NCI-H1105 (cell line): ENCODE measurements around the gene CLDN6.
"Not testable (repeated sequence)": the region's sequence is repeated elsewhere in the genome, so short reads cannot be mapped to it uniquely, and the experiment has no call there.

Source experiments
- DNase-seq: peaks from one replicate; lab custom pipeline; 2025; lab: John Stamatoyannopoulos, UW

CLDN6 gene

GRCh38 chr16:3017794-3018506 lies at the start of gene CLDN6:
Gene CLDN6, minus strand, starts transcription at chr16:3018183. Its CDS starts 2,162 bp downstream, at chr16:3016021.
- no peak for DNase-seq

GRCh38 chr16:3066440-3066748 lies 48.4 kb upstream of the CLDN6 start:
- no peak for DNase-seq

GRCh38 chr16:3065742-3066439 lies 47.9 kb upstream of the CLDN6 start:
- DNase-seq, result no peak

- no peak for DNase-seq
These were observed 47.2 kb upstream of the CLDN6 start, which contains the start of gene IL32 for GRCh38 chr16:3065069-3065741. Gene IL32, plus strand, starts transcription at chr16:3065640. Its CDS starts 172 bp downstream, at chr16:3065812.

- no peak for DNase-seq
These were observed 45.8 kb upstream of the CLDN6 start for GRCh38 chr16:3063625-3064386.

GRCh38 chr16:3062553-3062952 lies 44.6 kb upstream of the CLDN6 start:
- DNase-seq, result no peak

GRCh38 chr16:3060339-3061127 lies 42.5 kb upstream of the CLDN6 start:
- DNase-seq, result no peak

DNA sequence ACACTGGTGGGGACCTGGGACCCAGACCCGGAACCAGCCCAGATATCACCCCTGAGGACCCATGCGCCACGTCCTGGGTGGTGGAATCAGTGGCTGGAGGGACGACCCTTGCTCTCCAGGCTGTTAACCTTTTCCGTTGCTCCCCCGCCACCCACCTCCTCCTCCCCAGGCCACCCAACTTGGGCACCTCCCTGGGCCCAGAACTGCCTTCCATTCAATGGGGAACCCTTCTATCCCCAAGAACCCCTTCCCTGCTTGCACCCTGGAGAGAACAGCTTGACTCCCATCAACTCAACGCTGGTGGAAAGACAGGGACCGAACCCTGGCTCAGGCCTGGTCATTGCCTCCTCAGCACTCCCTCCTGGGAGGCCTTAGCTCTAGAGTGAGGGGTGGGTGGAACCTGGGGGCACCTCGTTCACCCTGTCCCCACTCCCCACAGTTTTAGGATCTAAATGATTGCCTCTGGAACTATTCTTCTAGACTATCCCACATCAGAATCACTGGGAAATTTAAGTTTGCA lies 41.8 kb upstream of the CLDN6 start:
- DNase-seq, result no peak

GRCh38 chr16:3059041-3059722 lies 41.2 kb upstream of the CLDN6 start:
- peak; percentile 41 for DNase-seq

DNA sequence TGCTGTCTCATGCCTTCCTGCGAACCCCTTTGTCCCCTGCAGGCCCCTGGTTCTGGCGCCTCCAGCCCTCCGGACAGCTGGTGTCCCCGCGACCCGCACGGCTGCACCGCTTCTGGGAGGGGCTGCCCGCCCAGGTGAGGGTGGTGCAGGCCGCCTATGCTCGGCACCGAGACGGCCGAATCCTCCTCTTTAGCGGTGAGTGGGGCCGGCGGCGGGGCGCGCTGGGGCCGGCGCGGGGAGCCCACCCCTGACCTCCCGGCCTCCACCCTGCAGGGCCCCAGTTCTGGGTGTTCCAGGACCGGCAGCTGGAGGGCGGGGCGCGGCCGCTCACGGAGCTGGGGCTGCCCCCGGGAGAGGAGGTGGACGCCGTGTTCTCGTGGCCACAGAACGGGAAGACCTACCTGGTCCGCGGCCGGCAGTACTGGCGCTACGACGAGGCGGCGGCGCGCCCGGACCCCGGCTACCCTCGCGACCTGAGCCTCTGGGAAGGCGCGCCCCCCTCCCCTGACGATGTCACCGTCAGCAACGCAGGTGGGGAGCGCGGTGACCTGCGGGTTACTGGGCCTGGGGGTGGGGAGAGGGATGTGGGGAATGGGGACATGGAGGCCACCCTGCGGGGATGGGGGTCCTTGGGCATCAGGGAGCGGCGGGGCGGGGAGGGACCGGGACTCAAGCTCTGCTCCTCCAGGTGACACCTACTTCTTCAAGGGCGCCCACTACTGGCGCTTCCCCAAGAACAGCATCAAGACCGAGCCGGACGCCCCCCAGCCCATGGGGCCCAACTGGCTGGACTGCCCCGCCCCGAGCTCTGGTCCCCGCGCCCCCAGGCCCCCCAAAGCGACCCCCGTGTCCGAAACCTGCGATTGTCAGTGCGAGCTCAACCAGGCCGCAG lies 40.4 kb upstream of the CLDN6 start:
- DNase-seq, result no peak

GRCh38 chr16:3057181-3058138 lies 39.5 kb upstream of the CLDN6 start:
- DNase-seq, result no peak

- no peak for DNase-seq
These were observed 38.6 kb upstream of the CLDN6 start for GRCh38 chr16:3056336-3057180.

GRCh38 chr16:3055734-3056115 lies 37.7 kb upstream of the CLDN6 start:
- not testable (repeated sequence) for DNase-seq

- DNase-seq, result no peak
These were observed 37.2 kb upstream of the CLDN6 start for GRCh38 chr16:3054965-3055733.

- DNase-seq, result not testable (repeated sequence)
These were observed 35.3 kb upstream of the CLDN6 start for GRCh38 chr16:3053330-3053710.

GRCh38 chr16:3052571-3053329 lies 34.8 kb upstream of the CLDN6 start:
- DNase-seq, result not testable (repeated sequence)
